Fibroblast of pulmonary artery (primary cell): ENCODE data around the gene ACADS.

Source experiments
- DNase-seq: peaks from one replicate; pipeline ENCODE4 v3.0.0-alpha.2; 2010; ENCODE audit warnings: low read depth
- H3K4me3 ChIP-seq: replicated peaks from 2 replicates; pipeline ENCODE4 v1.5.1; 2011; ENCODE audit warnings: low read depth, mild to moderate bottlenecking, control low read depth, low read length, moderate library complexity
- CTCF ChIP-seq: IDR thresholded peaks from 2 replicates; pipeline ENCODE4 v1.5.1; 2011; ENCODE audit warnings: mild to moderate bottlenecking, control low read depth, low read length, inconsistent platforms; ENCODE audit errors: missing control alignments

ACADS gene

GRCh38 chr12:120719072-120719471 is 6.6 kb upstream of the ACADS start:
- no peak overlapping the region for H3K4me3 ChIP-seq
- DNase-seq: no peak
- TF ChIP-seq CTCF: no peak

- no peak for TF ChIP-seq CTCF
- DNase-seq: peak; percentile 35
- H3K4me3 ChIP-seq: no peak overlapping the region
These were observed 6.0 kb upstream of the ACADS start for GRCh38 chr12:120719496-120720233.

- no peak for TF ChIP-seq CTCF
- no peak overlapping the region for H3K4me3 ChIP-seq
- DNase-seq: peak; percentile 83
These were observed 5.2 kb upstream of the ACADS start for GRCh38 chr12:120720234-120720986.

GRCh38 chr12:120720987-120721801 is 4.4 kb upstream of the ACADS start:
- no peak for TF ChIP-seq CTCF
- no peak overlapping the region for H3K4me3 ChIP-seq
- no peak for DNase-seq

- no peak overlapping the region for H3K4me3 ChIP-seq
- DNase-seq: no peak
- TF ChIP-seq CTCF: no peak
These were observed 3.8 kb upstream of the ACADS start for GRCh38 chr12:120721866-120722265.

GRCh38 chr12:120722784-120723183 is 2.8 kb upstream of the ACADS start:
- no peak overlapping the region for H3K4me3 ChIP-seq
- no peak for DNase-seq
- TF ChIP-seq CTCF: no peak
